Dermis microvascular lymphatic vessel endothelial cell (primary cell): Measurements from ENCODE around the gene PIN1. TPM values are rescaled to one million over a fixed set of nuclear protein-coding genes. Genes with fewer than 3 reads are reported as not detected.
A peak's percentile ranks its signal among the peaks of the same experiment; 100 is the strongest.

ENCODE experiments used
- DNase-seq, 2 donors: peaks; one replicate each; pipeline versions ENCODE4 v3.0.0 to v3.0.0-alpha.2; 2010; ENCODE audit warnings: low read depth in 2 of 2
- total RNA-seq: library from RNA; depleted of rRNA; stranded (reverse); fragments of >200 nt; gene quantifications from 2 replicates; pipeline ENCODE4 v1.2.1, GENCODE V29; 2014

PIN1 gene
- total RNA-seq, 1 donor from 2014 or later, result 91.3 TPM

DNA sequence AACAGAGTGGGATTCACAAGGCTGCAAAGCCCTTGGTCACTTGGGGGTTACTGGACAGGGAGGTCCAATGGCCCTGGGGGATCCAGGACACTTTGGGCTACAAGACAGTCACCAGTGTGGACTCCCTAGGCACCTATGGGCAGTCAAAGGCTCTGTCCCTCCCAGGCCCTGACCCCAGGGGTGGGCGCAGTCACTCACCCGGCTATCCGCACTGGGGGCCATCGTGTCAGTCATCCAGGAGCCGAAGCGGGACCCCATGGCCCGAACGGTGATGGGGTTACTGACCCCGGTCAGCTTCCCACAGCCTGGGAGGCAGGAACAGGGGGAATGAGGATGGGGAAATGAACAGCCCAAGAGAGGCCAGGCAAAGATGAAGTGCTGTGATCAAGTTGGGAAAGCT, 21.5 kb downstream of the PIN1 start:
- no peak for DNase-seq

DNA sequence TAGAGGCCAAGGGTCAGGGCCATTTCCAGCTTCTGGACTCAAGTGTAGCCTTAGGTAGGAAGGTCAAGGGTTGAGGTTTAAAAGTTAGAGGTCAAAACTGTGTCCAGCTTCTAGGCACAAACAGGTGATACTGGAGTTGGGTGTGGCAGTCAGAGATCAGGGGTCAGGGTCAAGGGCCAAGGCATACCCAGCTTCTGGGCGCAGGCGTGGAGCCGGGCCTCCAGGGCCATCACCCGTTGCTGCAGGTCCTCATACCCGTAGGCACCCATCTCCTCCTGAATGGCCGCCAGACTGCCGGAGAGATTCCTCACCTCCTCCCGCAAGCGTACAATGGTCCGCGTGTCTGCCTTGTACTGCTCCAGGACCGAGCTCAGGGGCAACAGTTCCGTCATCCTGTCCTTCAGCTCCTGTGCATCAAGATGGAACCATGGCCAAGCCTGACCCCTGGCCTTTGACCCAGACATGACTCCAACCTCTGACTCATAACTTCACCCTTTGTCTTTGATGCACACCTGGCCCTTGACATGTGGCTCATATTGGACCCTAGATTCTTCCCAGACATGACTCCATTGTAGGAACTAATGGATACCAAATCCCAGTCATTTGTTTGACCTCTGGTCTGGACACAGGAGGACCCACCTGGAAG, 22.1 kb downstream of the PIN1 start:
- DNase-seq, result no peak

DNA sequence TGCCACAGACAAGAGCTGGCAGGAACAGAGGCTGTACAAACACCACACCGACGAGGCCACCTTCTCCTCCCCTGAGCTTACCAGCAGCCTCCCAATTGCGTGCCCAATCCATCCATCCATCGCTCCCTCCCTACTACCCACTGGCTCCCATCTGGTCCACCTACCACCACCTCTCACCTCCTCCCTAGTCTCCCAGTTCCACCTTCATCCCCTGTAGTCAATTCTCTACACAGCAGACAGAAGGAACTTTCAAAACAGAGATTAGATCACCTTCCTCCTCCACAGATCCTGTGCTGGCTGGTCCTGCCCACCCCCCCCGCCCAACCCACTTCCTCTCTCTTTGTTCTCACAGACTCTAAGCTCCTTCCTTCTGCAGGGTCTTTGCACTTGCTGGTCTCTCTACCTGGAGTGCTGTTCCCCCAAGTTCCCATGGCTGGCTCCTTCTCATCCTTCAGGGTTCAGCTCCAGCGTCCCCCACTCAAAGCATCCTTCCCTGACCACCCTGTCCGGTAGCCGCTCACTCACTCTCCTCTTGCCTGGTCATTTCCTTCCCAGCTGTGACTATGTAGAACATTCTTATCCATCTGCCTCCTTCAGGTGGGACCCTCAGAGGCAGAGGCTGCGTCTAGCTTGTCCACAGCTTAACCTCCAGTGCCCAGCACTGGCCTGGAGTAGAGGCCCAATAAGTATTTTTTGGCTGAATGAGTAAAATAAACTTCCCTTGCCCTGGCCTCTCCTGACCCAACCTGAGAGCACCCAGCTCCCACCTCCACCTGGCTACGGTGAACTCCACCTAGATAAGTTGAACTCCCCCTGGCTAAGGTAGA, 23.0 kb downstream of the PIN1 start:
- DNase-seq, result no peak

DNA sequence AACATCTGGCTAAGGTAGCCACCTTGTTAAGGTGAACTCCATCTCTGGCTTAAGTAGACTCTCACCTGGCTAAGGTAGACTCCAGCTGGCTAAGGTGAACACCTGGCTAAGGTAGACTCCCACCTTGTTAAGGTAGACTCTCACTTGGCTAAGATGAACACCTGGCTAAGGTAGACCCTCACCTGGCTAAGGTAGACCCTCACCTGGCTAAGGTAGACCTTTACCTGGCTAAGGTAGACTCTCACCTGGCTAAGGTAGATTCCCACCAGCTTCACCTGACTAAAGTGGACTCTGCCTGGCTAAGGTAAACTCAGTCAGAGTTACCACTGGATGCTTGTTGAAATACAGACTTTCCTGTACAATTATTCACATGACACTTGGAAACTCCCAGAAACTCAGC, 23.6 kb downstream of the PIN1 start:
- DNase-seq, result no peak

DNA sequence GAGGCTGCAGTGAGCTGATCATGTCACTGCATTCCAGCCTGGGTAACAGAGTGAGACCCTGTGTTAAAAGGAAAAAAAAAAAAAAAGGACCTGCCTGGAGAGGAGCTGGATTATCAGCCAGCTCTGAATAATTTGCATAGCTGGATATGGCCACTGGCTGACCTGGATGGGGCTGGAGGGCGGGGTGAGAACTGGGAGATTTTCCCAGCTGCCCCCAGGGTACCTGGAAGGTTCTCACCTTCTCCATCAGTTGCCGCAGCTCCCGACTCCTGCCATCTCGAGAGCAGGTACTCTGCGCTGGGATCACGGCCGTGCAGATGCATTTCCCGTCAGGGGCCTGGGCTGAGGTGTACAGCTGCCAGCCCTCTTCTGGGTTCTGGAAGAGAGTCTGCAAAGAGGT, 25.3 kb downstream of the PIN1 start:
- no peak for DNase-seq

DNA sequence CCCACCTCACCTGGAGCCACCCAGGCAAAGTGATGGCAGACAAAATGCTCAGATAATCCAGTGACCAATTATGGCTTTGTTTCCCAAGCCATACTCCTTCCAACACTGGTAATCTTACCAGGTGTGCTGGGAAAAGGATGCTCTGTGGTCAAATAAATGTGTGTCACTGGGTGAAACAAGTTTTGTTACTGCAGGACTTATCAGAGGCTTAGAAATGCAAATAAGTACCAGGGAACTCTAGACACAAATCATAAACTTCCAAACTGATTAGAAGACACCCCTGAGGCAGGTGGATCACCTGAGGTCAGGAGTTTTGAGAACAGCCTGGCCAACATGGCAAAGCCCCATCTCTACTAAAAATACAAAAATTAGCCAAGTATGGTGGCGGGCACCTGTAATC, 26.4 kb downstream of the PIN1 start:
- no peak for DNase-seq

DNA sequence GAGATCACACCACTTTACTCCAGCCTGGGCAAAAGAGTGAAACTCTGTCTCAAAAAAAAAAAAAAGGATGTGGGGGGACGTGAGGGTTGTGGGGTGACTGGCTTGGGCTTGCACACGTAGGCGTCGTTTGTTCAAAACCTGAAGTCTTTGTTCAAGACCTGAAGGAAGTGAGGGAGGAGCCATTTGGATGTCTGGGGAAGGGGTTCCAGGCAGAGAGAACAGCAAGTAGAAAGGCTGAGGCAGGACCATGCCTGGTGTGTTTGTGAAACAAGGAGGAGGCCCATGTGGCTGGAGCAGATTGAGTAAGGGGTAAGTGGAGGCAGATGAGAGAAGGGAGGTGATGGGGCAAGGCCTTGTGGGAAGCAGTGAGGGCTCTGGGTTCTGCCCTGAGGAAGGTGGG, 27.8 kb downstream of the PIN1 start:
- DNase-seq, result no peak

DNA sequence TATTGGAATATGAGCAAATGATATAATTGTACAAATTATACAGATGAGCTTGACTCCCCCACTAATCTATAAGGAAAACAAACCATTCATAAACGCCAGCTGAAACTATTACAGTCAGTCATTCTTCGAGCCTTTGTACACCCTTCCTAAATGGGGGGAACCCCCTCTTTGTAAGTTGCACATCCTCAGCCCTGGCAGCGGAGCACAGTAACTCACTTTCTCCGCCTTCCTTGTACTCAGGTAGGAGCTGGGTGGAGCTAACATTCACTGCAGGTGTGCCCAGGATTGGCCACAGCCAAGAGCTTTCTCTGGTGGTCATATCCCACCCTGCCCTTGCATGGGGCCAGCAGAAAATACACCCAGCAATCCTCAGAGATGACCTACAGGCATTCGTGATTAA, 28.6 kb downstream of the PIN1 start:
- no peak for DNase-seq

DNA sequence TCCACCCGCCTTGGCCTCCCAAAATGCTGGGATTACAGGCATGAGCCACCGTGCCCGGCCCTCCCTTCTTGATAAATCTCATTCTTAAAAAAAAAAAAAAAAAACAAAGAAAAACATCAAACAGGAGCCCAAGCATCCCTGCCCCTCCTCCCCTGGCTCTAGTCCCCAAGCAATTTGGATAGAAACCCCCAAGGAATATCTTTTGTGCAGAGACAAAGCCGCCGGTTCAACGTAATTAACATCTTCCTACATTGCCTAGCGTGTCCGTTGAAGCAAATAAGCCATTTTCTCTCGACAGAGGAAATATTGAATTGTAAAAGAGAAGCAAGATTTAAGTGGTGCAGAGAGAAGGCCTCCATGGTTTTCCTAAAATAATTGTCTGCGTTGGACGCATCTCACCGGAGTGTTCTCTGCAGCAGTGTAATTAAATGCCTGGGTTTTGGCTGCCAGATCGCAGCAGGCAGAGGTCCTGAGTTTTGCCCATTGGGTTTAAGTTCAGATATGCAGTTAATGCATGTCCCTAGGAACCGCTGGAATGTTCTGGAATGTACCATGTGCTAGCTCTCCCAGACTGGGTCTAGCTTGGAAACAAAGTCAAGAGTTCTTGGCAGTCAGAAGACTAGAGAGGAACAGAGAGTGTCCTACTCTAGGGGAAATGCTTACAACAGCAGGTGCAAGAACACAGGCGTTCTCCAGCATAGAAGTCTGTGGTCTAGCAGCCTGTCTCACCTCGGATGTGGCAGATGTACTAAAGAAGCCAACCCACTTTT, 30.8 kb downstream of the PIN1 start:
- no peak for DNase-seq

DNA sequence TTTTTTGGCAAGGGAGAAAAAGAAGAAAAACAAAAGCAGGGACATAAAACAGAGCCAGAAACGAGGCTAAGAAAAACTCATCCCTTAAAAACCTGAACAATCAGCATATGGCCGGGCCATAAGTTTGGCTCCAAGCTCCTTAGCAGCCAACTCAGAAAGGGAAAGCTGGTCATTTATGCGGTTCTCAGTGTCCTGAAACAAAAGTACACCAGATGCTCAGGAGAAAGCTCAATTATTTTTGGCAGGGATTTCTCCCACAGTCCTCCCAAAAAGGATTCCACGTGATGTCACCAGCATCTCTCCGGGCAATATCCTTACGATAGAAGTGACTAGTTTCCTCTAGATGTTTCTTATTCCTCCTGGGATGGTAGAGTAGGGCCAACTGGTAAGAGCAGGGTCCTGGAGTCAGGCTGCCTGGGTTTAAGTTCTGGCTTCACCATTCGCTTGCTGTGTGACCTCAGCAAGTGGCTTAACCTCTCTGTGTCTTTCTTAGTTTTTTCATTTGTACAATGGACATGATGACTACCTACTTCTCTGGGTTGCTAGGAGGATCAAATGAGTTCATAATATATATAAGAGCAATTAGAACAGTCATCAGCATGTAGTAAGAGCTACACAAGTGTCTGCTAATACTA, 34.0 kb downstream of the PIN1 start:
- no peak for DNase-seq

DNA sequence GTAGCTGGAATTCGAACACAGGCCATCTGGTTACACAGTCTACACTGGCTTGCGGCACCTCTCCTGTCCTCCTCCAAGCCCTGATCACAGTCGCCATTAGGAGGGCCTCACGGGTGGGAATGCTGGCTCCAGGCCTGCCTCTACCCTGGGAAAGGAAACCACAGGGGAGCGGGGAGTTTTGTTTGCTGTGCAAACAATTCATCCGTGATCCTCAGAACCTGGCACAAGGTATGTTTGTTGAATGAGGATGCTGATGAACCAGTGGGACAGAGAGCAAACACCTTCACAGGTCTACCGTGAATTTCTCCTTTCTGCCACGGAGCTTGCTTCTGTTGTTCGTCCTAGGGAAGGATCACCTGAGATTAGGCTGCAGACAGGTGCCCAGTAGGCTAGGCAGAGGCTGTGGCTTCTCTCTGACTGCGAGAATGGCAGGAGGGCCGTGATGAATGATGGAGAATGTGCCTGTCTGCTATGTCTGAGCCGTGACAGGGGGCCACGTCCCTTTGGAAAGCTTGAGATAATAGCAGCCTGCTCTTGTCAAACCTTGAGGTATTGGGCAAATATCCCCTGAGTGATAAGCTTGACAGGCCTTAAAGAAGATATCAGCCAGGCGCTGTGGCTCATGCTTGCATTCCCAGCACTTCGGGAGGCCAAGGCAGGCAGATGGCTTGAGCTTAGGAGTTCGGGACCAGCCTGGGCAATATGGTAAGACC, 36.7 kb downstream of the PIN1 start:
- DNase-seq, result no peak

DNA sequence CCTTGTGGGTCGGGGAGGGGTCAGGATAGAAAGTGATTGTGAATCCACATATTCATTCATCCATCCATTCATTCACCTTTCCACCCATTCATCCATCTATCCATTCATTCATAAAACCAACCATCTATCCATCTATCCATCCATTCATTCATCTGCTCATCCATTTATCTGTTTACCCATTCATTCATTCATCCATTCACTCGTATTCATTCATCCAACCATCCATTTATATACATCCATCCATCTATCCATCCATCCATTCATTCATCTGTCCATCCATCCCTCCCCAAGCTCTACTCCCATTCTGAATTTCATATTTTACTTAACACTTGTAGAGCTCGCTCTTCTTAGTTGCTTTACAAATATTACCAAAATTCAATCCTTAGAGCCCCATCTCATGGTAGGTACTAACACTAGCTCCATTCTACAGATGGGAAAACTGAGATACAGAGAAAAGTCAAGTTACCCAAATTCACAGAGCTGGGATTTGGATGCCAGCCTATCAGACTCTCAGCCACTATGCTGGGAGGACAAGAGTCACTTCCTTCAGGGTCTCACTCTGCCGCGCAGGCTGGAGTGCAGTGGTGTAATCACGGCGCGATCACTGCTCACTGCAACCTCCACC, 37.6 kb downstream of the PIN1 start:
- no peak for DNase-seq

DNA sequence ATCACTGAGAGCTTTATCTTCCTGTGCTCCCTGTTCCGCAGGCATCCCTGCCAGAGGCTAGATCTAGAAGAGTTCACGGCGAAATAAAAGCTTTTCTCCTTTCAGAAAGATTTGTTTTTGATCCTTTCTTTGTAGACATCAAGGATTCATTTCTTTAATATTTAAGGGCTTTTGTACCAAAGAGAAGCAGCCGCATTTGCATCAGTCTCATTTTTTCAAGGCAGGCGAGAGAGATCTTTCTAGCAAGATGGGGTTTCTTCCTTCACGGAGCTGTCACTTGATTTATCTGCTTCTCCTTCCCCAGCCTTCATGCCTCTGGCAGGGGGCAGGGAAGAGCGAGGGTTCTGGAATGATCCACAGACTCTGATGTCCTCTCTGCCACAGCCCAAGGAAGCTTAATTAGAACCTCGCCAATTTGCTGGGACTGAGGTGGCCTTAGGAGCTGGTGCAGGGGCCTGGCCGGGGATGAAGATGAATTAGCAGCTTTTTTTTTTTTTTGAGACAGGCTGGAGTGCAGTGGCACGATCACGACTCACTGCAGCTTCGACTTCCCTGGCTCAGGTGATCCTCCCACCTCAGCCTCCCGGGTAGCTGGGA, 40.0 kb downstream of the PIN1 start:
- DNase-seq, result no peak

DNA sequence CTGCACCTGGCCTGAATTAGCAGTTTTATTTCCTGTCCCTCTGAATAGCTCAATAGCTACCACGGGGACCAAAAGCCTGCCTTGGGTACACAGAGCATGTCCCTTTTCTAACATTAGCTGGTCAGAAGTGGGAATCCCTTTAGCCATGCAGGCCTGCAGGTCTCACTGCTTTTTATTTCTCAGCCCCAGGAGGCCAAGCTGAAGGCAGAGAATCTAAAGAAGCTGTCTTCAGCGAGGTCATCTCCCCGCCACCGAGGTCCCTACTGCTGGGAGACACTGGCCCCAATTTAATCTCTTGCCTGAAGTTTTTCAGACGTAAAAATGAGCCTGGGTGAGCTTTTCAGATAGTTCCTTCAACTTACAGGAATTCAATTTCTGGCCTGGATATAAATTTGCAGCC, 40.7 kb downstream of the PIN1 start:
- DNase-seq, result no peak

DNA sequence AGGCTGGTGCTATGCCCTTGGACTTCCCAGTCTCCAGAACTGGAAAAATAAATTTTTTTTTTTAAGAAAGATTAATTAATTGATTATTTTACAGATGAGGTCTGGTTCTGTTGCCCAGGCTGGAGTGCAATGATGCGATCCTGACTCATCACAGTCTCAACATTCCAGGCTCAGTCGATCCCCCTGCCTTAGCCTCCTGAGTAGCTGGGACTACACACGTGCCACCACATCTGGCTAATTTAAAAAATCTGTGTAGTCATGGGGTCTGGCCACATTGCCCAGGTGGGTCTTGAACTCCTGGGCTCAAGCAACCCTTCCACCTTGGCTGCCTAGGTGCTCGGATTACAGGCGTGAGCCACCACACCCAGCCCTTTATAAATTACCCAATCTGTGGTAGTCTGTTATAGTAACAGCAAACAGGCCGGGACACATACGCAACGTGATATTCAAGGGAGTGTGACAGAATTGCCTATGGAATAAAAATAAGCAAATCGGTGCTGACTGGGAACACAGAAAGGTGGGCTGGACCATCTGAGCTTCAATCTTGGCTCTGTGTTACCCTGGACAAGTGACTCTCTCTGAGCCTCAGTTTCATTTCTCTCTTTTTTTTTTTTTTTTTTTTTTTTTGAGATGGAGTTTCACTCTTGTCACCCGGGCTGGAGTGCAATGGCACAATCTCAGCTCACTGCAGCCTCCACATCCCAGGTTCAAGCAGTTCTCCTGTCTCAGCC, 42.8 kb downstream of the PIN1 start:
- DNase-seq, result no peak

DNA sequence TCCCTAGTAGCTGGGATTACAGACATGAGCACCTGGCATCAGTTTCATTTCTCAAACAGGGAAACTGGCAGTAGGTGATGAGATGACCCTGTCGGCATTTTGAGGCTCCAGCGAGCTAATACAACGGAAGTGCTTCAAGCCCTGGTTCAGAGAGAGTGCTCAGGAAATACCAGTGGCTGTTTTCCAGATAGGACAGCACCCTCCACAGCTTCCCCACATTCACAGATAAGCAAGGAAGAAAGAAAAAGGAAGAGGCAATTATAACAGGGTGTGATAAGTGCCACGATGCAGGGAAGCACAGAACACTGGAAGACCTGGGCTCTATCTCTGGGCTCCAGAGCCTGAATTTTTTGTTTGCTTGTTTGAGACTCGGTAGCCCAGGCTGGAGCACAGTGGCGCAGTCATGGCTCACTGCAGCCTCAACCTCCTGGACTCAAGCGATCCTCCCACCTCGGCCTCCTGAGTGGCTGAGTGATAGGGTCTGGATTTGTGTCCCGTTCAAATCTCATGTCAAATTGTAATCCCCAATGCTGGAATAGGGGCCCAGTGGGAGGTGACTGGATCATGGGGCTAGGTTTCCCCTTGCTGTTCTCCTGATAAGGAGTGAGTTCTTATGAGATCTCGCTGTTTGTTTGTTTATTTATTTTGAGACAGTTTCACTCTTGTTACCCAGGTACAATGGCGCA, 43.5 kb downstream of the PIN1 start:
- peak; percentile 9 to 14 for DNase-seq

DNA sequence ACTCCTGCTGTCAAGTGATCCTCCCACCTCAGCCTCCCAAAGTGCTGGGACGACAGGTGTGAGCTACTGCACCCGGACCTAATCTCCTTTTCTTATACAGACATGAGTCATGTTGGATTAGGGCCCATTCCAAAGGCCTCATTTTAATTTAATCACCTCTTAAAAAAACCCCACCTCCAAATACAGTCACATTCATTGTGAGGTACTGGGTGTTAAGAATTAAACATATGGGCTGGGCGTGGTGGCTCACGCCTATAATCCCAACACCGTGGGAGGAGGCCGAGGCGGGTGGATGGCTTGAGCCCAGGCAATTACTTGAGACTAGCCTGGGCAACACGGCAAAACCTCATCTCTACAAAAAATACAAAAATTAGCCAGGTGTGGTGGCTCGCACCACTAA, 46.6 kb downstream of the PIN1 start:
- DNase-seq, result no peak

DNA sequence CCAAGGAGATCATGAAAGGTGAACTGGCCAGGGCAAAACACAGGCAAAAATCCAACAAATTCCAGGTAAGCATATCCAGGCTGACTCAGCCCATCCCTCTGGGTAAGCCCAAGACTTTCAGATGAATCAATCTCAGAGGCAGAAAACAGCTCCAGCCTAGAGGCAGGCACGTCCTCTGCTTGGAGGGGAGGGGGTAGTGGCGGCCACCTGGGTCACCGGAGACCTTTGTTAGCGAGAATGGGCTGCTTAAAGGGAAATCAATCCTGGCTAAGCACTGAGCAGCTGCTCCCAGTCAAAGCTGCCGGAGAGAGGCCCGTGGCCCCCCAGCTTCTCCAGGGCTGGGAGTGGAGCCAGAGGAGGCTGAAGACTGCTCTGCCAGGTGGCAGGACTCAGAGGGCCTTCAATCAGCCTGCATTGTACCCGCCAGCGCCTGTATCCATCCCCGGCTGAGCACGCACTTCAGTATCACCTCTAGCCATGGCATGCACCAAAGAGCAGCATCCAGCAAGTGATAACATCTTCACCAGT, 48.2 kb downstream of the PIN1 start:
- no peak for DNase-seq

DNA sequence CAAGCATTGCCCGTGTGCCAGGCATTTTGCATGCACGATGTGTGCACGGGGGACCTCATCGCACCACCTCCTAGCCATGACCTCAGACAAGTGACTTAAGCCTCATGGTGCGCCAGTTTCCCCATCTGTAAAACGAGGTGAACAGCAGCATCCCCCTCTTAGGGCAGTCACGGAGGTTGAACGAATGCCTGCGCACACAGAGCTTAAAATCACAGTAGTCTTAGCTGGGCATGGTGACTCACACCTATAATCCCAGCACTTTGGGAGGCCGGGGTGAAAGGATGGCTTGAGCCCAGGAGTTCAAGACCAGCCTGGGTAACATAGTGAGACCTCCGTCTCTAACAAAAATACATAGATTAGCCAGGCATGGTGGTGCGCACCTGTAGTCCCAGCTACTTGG, 48.6 kb downstream of the PIN1 start:
- DNase-seq, result no peak
